Smooth muscle cell (in vitro differentiated cells): ENCODE data around the gene UBE2Q2. TPM values are rescaled to one million over a fixed set of nuclear protein-coding genes. Genes with fewer than 3 reads are reported as not detected.

Experiments used
- DNase-seq: peaks from one replicate; lab custom pipeline; 2025; ENCODE audit not compliant: unreplicated experiment; lab: John Stamatoyannopoulos, UW
- H2AFZ ChIP-seq: fragments of 200-600 bp; sonication (generic); 2 replicates; pipeline ENCODE4 v1.6.0; 2016; ENCODE audit warnings: antibody characterized with exemption, low read depth, mild to moderate bottlenecking
- H3F3A ChIP-seq: fragments of 200-600 bp; sonication (generic); 2 replicates; pipeline ENCODE4 v1.6.0; 2017; ENCODE audit warnings: antibody characterized with exemption, low read depth
- H3K27ac ChIP-seq: fragments of 200-600 bp; sonication (generic); 2 replicates; pipeline ENCODE4 v1.5.1; 2016; ENCODE audit warnings: low read depth, mild to moderate bottlenecking
- H3K27me3 ChIP-seq: fragments of 200-600 bp; sonication (generic); 2 replicates; pipeline ENCODE4 v1.6.1; 2016; ENCODE audit warnings: low read depth, mild to moderate bottlenecking
- H3K36me3 ChIP-seq: fragments of 200-600 bp; sonication (generic); 2 replicates; pipeline ENCODE4 v1.5.1; 2016; ENCODE audit warnings: low read depth
- H3K4me1 ChIP-seq: fragments of 200-600 bp; sonication (generic); 2 replicates; pipeline ENCODE4 v1.5.1; 2016; ENCODE audit warnings: low read depth
- H3K4me2 ChIP-seq: fragments of 200-600 bp; sonication (generic); 2 replicates; pipeline ENCODE4 v1.6.0; 2016; ENCODE audit warnings: mild to moderate bottlenecking
- H3K4me3 ChIP-seq: fragments of 200-600 bp; sonication (generic); 2 replicates; pipeline ENCODE4 v1.5.1; 2016; ENCODE audit warnings: mild to moderate bottlenecking
- H3K79me2 ChIP-seq: fragments of 200-600 bp; sonication (generic); 2 replicates; pipeline ENCODE4 v1.6.0; 2016; ENCODE audit warnings: low read depth, mild to moderate bottlenecking
- H3K9ac ChIP-seq: fragments of 200-600 bp; sonication (generic); 2 replicates; pipeline ENCODE4 v1.6.0; 2016; ENCODE audit warnings: low read depth
- H3K9me3 ChIP-seq: fragments of 200-600 bp; sonication (generic); replicated peaks from 2 replicates; pipeline ENCODE4 v1.5.1; 2016; ENCODE audit warnings: low read depth
- H4K20me1 ChIP-seq: fragments of 200-600 bp; sonication (generic); 2 replicates; pipeline ENCODE4 v1.6.0; 2016; ENCODE audit warnings: low read depth
- WGBS: methylation state at CpG from one replicate; pipeline ENCODE4 v1.1.7; 2016; ENCODE audit warnings: low lambda C conversion rate; 5-methylcytosine and 5-hydroxymethylcytosine counted together
- polyA plus RNA-seq: library from polyadenylated mRNA; unstranded; fragments of >200 nt; fragmentation: Nextera tagmentation; extraction: Ambion mirVana; gene quantifications from 2 replicates; pipeline ENCODE4 v1.2.1, GENCODE V29; 2016
- total RNA-seq: library from RNA; depleted of rRNA; stranded (reverse); fragments of >200 nt; gene quantifications from 2 replicates; pipeline ENCODE4 v1.2.3, GENCODE V29; 2014
- TF ChIP-seq, protein P1 (sequence below): fragments of 200-600 bp; sonication (generic); IDR thresholded peaks from 2 replicates; pipeline ENCODE4 v1.5.1; 2017; ENCODE audit warnings: borderline replicate concordance, mild to moderate bottlenecking, antibody characterized with exemption; ENCODE audit not compliant: insufficient read depth, poor library complexity, severe bottlenecking

Gene UBE2Q2
- total and polyA plus RNA-seq, 2 experiments from 2014 or later = 32.6 to 44.7 TPM

DNA sequence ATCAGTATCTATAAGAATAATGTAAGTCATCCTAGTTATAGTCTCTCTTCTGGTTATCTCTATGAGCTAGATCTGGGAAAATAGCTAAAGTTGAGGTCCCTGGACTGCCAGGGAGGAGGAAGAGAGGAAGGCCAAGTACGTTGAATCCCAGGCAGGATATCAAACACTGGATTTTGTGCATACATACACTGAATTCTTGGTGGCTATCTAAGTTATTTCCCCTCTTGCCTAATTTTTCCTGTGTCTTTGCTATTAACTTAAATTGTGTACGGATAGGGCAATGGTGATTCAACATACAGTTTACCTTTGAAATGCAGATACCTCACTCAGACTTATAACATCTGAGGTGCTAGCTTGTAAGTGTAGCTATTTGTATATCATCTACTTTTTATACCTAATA, 87.6 kb downstream of the UBE2Q2 start:
- peaks cover 62% of the 10 kb centered on the region for H4K20me1 ChIP-seq
- no peaks in the 10 kb centered on the region for H3F3A ChIP-seq
- TF ChIP-seq, protein P1, sequence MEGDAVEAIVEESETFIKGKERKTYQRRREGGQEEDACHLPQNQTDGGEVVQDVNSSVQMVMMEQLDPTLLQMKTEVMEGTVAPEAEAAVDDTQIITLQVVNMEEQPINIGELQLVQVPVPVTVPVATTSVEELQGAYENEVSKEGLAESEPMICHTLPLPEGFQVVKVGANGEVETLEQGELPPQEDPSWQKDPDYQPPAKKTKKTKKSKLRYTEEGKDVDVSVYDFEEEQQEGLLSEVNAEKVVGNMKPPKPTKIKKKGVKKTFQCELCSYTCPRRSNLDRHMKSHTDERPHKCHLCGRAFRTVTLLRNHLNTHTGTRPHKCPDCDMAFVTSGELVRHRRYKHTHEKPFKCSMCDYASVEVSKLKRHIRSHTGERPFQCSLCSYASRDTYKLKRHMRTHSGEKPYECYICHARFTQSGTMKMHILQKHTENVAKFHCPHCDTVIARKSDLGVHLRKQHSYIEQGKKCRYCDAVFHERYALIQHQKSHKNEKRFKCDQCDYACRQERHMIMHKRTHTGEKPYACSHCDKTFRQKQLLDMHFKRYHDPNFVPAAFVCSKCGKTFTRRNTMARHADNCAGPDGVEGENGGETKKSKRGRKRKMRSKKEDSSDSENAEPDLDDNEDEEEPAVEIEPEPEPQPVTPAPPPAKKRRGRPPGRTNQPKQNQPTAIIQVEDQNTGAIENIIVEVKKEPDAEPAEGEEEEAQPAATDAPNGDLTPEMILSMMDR = no peak
- H3K27ac ChIP-seq = no peak overlapping the region
- no peaks in the 10 kb centered on the region for H3K27me3 ChIP-seq
- H3K9ac ChIP-seq = no peak overlapping the region
- no peaks in the 10 kb centered on the region for H3K9me3 ChIP-seq
- WGBS = 94% methylated on average over 2 of the region's 2 CpGs
- no peak overlapping the region for H3K4me3 ChIP-seq
- H3K79me2 ChIP-seq = peaks cover 17% of the 10 kb centered on the region
- peaks cover 28% of the 10 kb centered on the region for H3K36me3 ChIP-seq
- no peak overlapping the region for H3K4me2 ChIP-seq
- DNase-seq = no peak
- H2AFZ ChIP-seq = no peak overlapping the region
- no peaks in the 10 kb centered on the region for H3K4me1 ChIP-seq

DNA sequence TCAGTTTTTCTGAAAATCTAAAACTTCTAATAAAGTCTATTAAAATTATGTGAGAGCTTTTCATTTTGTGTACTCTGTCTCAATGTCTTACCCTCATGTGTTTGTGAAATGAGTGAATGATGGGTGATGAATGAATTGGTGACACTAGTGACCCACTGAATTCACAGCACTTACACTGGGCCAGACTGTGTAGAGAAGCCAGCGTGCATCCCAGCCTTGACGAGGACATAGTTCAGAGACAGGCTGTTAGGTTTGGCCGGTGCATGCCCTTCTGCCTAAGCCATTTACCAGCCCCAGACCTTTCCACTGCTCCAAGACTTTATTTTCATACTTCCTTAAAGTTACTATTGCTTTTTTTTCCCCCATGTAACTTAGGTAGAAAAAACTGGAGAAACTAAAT, 99.2 kb downstream of the UBE2Q2 start:
- Histone ChIP-seq H3K36me3 (no peaks in the 10 kb centered on the region), H2AFZ (no peak overlapping the region), H3K4me1 (no peaks in the 10 kb centered on the region), H3K9ac (no peak overlapping the region), H3K9me3 (no peaks in the 10 kb centered on the region), H3K27me3 (no peaks in the 10 kb centered on the region), H3F3A (peaks cover 4% of the 10 kb centered on the region), H3K4me2 (no peak overlapping the region), H4K20me1 (no peaks in the 10 kb centered on the region), H3K4me3 (no peak overlapping the region), H3K79me2 (no peaks in the 10 kb centered on the region), H3K27ac (no peak overlapping the region)
- TF ChIP-seq, protein P1 = no peak
- no peak for DNase-seq
- WGBS = 88% methylated on average over 3 of the region's 3 CpGs

DNA sequence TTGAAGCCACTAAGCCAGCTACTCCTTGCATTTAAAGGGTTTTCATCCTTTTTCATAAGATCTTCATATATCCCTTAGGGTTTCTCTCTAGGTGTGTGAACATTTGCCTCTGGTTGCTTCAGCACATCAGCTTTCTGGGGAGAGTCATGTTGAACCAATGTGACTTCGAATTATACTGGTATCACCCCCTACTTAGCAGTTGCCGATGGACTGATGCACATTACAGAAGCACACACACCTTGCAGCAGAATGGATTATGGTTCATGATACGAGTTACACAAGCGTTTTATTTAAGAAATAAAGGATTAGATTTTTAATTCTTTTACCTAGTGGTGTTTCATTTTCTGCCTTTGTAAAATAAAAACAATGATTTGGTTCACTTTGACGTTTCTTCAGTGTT, 100.0 kb downstream of the UBE2Q2 start:
- Histone ChIP-seq H3K9me3 (no peaks in the 10 kb centered on the region), H3K4me1 (no peaks in the 10 kb centered on the region), H3K4me3 (no peak overlapping the region), H3K27ac (no peak overlapping the region), H2AFZ (no peak overlapping the region), H4K20me1 (no peaks in the 10 kb centered on the region), H3K9ac (no peak overlapping the region), H3K4me2 (no peak overlapping the region), H3K36me3 (no peaks in the 10 kb centered on the region), H3F3A (peaks cover 4% of the 10 kb centered on the region), H3K79me2 (no peaks in the 10 kb centered on the region), H3K27me3 (no peaks in the 10 kb centered on the region)
- no peak for DNase-seq
- TF ChIP-seq, protein P1 = no peak
- WGBS = 86% methylated on average over 5 of the region's 5 CpGs

DNA sequence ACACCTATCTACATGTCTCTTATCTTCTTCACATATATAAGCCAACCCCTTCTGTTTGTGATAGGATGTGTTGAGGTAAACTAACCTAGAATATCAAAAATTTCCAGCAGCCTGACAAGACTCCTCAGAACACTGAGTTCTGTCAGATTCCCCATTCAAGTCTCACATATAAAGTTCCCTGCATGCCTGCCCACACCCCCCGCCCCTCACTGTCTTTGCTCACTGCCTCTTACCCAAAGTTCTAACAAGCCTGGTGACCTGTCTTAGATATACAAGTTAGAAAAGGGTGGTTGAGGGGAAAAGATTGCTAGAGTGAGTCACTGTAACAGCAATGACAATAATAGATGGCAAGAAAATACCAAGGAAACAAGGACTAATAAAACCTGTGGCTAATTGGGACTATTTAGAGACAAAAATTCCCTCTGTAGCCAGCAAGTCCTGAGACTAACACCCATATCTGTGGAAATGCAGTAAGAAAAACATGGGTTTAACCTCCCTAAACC, 100.5 kb downstream of the UBE2Q2 start:
- Histone ChIP-seq H3K36me3 (no peaks in the 10 kb centered on the region), H3K4me2 (no peak overlapping the region), H3K4me1 (no peaks in the 10 kb centered on the region), H3K79me2 (no peaks in the 10 kb centered on the region), H3K4me3 (no peak overlapping the region), H3K27ac (no peak overlapping the region), H3K9ac (no peak overlapping the region), H3K9me3 (no peaks in the 10 kb centered on the region), H4K20me1 (no peaks in the 10 kb centered on the region), H2AFZ (no peak overlapping the region), H3K27me3 (no peaks in the 10 kb centered on the region), H3F3A (peaks cover 4% of the 10 kb centered on the region)
- TF ChIP-seq, protein P1 = no peak
- 68% methylated on average over 1 of the region's 1 CpG for WGBS
- no peak for DNase-seq
